T-helper 9 cell (primary cell): ENCODE results near the gene NEFH.
"Not testable (repeated sequence)": the region's sequence is repeated elsewhere in the genome, so short reads cannot be mapped to it uniquely, and the experiment has no call there.

ENCODE experiments used
- DNase-seq: peaks from one replicate; pipeline ENCODE4 v3.0.0-alpha.2; 2020
- total RNA-seq, 2 donors: gene quantifications; one replicate each; lab custom pipeline; 2026; lab: John Stamatoyannopoulos, UW

NEFH gene, protein sequence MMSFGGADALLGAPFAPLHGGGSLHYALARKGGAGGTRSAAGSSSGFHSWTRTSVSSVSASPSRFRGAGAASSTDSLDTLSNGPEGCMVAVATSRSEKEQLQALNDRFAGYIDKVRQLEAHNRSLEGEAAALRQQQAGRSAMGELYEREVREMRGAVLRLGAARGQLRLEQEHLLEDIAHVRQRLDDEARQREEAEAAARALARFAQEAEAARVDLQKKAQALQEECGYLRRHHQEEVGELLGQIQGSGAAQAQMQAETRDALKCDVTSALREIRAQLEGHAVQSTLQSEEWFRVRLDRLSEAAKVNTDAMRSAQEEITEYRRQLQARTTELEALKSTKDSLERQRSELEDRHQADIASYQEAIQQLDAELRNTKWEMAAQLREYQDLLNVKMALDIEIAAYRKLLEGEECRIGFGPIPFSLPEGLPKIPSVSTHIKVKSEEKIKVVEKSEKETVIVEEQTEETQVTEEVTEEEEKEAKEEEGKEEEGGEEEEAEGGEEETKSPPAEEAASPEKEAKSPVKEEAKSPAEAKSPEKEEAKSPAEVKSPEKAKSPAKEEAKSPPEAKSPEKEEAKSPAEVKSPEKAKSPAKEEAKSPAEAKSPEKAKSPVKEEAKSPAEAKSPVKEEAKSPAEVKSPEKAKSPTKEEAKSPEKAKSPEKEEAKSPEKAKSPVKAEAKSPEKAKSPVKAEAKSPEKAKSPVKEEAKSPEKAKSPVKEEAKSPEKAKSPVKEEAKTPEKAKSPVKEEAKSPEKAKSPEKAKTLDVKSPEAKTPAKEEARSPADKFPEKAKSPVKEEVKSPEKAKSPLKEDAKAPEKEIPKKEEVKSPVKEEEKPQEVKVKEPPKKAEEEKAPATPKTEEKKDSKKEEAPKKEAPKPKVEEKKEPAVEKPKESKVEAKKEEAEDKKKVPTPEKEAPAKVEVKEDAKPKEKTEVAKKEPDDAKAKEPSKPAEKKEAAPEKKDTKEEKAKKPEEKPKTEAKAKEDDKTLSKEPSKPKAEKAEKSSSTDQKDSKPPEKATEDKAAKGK
- 0.97 to 3.3 reads per million in 2 donors for total RNA-seq

DNA sequence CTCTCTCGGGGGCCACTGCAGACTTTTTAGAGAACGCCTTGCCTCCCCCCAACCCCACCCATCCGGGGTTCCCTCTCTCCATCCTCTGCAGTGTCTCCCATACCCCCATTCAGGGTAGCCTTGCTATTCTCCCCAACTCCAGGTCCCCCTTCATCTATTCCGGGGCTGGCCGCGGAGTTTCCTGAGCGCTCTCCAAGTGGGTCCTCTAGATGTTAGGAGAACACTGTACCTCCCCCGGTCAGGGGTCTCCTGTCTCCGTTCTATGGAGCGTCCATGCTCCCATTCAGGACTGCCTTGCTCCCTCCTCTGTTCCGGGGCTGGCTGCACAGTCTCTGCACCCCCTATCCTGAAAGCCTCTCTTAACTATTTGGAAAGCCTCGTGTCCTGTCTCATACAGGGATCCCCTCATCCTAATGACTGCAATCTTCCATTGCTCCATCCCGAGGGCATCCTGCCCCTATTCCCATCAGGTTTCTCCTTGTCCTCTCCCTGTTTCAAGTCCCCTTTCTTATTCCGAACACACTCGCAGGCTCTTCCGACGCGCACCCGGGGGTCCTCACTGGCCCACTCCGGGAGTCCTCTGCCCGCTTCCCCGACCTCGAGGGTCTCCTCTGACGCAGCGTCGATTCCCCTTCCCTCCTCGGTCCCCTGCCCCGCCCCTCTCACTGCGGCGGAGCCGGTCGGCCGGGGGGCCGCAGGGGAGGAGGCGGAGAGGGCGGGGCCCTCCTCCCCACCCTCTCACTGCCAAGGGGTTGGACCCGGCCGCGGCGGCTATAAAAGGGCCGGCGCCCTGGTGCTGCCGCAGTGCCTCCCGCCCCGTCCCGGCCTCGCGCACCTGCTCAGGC is at the start of gene NEFH:
Gene NEFH (plus strand): TSS at position 802 of the 845 bp plus-strand sequence. CDS start 45 bp downstream, outside the sequence.
- DNase-seq = no peak

DNA sequence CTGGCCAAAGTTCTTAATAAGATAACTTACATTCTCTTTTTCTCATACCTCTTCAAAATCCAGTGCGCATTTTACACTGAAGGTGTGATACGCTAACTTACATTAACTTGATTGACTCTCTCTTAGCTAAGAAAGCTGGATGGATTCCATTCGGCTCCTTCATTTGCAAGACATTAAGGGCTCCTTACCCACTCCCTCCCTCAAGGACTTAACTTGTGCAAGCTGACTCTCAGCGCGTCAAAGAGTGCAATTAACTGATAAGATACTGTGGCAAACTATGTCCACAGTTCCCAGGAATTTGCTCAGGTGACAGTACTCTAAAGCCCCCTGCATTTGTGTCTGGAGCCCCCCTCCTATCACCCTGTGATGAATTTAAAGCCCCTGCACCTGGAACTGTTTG is 48.0 kb upstream of the NEFH start:
- no peak for DNase-seq

DNA sequence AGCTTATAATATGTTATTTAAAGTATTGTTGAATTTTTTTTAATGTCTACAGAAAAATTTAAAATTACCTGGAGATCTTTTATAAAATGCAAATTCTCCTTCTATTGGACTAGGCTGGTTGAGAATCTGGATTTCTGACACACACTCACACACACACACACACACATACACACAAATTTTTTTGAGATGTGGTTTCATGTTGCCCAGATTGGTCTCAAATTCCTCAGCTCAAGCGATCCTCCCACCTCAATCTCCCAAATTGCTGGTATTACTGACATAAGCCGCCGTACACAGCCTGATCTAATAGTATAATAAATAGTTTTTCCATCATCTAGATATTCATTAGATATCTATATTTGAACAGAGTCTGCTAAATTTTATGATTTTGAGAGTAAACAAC is 46.2 kb upstream of the NEFH start:
- no peak for DNase-seq

DNA sequence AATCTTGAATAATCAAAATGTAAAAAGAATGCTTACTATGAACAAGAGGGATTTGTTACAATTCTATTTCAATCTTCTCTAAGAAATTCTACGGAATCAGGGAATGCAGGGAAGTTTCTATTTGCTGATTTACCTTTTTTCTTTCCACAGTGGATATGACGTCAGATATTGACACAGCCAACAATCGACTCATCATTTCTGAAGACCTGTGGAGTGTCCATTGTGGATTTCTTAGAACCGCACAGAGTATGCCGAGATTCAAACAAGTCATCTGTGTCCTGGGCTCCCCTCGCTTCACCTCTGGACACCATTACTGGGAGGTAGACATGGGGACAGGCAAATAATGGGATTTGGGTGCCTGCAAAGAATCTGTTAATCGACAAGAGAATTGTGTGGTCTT is 45.7 kb upstream of the NEFH start:
- DNase-seq = no peak

DNA sequence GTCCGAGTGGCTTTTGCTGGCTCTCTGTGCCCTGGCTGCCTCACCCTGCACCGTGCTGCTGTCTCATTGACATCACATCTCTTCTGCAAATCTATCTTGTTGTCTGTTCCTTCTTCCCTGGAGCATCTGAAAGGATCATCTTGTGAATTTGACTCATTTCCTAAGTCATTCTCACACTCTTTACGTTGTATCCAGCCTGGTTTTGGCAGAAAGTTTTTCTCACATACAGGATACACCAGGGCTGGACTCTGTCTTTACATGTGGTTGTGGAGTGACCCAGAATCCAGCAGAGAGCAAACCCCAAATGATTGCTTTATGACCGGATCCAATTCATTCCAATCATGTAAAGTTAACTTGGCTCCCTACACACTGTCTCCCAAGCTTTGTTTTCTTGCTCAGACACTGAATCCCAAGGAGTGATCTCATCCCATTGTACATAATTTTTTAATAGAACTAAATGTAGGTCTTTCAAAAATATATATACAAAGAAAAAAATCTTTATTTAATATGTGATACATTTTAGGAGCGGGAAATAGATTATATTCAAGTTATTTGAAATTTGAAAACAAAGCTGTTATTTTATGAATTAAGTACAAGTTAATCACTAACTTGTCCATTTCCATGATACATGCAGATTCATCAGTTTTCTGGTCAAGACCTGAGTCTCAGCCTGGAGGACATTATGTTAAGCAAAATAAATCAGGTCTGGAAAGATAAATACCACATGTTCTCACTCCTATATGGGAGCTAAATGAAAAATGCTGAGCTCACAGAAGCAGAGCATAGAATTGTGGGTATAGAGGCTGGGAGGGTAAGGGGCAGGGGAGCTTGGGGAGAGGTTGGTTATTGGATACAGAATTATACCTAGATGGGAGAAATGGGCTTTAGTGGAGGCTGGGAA is 44.5 kb upstream of the NEFH start:
- DNase-seq = no peak

DNA sequence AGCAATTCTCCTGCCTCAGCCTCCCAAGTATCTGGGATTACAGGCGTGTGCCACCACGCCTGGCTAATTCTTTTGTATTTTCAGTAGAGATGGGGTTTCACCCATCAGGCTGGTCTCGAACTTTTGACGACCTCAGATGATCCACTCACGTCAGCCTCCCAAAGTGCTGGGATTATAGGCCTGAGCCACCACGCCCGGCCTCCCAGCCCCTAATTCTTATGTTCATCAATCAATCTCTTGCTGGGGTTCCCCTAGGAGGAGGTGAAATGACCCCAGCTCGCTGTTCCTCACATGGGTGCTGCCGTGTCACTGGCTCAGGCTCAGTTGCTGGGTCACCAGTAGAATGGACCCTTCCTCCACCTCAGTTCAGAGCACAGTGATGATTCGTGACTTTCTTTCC is 41.7 kb upstream of the NEFH start, which contains the start of gene RFPL1:
Gene RFPL1 (plus strand): TSS at position 301 of the 400 bp plus-strand sequence.
- DNase-seq = not testable (repeated sequence)

DNA sequence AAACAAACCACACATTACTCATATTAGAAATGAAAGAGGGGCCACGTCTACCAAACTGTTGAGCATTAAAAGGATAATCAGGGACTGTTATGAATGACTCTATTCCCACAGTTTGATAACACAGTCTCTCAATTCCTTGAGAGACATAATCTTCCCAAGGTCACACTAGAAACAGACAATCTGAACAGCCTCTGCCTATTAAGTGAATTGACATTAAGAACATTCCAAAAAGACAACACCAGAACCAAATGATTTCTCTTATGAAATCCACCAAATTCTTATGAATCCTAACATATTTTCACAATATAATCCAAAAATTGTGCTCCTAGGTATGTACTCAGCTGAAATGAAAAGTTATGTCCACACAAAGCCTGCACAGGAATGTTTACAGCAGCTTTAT is 37.0 kb upstream of the NEFH start:
- no peak for DNase-seq

DNA sequence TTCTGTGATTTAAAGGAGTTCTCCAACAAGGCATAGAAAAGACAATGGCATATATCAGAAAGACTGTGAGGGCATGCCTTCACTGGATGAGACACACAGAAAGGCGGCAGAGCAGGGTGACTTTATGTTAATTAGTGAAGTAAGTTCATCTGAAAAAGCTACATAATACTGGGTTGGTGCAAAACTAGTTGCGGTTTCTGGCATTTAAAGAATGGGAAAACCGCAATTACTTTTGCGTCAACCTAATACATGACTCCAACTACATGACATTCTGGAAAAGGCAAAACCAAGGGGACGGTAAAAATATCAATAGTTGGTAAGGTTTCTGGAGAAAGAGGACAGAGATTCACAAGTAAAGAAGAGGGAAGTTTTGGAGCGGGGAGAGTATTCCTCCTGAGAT is 36.6 kb upstream of the NEFH start:
- DNase-seq = no peak

DNA sequence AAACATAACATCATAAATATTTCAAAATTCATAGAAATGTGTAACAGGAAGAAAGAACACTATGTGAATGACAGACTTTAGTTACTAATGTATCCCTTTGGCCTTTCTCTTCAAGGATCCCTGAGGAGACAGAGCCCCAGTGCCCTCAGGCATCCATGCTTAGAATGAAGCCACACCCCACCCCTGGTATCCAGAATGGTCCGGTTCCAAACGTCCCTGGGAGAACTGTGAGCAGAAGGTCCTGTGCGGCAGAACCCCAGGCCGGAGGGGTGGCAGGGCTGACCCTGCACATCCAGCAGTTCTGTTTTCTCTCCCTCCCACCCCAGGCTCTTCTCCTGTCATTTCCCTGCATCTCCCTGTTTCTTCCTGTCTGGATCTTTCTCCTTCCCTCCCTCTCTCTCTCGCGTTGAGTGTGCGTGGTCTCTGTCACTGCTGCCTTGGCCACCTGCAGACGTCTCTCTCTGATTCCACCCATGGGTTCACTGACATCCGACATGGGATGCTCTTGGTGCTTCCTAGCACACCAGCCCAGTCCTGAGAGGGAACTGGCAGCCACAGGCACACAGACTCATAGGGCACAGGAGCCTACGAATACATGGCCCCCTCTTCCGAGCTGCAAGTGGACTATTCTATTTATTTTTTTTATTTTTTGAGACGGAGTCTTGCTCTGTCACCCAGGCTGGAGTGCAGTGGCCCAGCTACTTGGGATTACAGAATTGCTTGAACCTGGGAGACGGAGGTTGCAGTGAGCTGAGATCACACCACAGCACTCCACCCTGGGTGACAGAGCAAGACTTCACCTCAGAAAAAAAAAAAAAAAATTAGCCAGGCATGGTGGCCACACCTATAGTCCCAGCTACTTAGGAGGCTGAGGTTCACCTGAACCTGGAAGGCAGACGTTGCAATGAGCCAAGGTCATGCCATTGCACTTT is 35.9 kb upstream of the NEFH start:
- DNase-seq = no peak

DNA sequence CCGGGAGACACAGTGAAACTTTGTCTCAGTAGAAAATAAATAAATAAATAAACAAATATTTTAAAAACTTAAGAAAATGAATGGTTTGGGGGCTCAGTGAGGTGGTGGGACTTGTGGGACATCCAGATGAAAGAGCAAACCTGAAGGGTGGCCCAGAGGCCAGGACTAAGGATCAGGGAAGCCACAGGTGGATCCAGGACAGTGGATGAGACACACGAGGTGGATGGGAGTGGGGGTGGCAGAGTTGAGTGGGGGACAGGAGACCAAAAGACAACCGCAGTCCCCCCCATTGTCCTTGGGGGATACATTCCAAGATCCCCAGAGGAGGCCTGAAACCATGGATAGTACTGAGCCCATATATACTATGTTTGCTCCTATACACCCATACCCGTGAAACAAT is 34.5 kb upstream of the NEFH start:
- DNase-seq = no peak

DNA sequence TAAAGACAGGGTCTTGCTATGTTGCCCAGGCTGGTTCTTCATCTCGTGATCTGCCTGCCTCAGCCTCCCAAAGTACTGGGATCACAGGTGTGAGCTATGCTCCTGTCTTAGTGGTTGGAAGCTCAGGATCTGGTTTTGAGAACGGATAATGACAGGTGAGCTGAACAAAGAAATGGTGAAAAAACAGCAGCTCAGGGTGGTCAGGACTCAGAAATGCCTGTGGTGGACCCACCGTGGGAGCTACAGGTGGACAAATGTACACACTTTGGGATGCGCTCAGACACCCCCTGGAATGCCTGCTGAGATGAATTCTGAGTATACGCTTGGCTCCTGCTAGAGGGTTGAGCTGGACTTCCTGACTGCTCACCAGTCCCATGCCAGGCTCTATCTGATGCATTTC is 32.1 kb upstream of the NEFH start:
- no peak for DNase-seq

DNA sequence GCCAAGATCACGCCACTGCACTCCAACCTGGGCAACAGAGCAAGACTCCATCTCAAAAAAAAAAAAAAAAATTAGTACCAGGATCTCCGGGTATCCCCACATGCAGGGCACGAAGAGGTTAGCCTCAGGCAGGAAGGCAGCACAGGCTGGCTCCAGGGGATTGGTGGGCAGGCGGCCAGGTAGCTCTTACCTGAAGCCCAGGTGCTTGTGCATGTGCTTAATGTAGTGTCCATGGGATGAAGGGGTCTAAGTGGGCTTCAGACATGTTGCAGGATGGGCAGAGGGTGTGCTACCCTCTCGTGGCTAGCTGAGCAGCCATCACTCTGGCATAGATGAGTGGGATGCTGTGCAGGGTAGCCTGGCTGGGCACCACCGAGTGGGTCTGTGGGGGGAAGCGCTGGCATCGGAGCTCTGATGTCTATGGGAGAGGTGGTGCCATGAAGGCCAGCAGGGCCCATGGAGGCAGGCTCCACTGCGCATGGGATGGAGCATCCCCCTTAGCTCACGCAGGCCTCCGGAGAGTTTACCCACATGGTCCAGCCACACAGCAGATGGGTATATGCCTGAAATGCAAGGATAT is 30.6 kb upstream of the NEFH start:
- no peak for DNase-seq

DNA sequence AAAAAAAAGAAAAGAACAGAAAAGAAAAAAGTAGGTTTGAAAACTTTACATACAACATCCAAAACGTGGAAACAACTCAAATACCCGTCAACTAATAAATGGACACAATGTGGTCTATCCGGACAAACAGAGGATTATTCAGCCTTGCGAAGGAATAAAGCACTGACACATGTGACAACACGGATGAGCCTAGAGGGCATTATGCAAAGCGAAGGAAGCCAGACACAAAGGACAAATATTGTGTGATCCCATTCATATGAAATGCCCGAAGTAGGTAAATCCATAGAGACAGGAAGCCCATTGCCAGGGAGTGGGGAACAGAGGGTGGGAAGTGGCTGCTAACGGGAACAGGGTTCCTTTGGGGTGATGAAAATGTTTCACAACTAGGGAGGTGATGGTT is 29.8 kb upstream of the NEFH start:
- DNase-seq = no peak

DNA sequence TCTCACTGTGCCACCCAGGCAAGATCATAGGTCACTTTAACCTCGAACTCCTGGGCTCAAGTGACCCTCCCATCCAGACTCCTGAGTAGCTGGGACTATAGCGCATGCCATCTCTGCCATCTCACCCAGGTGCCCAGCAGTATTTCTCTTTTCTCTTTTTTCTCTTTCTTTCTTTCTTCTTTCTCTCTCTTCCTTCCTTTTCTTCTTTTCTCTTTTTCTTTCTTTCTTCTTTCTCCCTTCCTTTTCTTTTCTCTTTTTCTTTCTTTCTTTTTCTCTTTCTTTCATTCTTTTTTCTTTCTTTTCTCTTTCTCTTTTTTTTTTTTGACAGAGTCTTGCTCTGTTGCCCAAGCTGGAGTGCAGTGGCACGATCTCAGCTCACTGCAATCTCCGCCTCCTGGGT is 28.2 kb upstream of the NEFH start:
- DNase-seq = no peak

DNA sequence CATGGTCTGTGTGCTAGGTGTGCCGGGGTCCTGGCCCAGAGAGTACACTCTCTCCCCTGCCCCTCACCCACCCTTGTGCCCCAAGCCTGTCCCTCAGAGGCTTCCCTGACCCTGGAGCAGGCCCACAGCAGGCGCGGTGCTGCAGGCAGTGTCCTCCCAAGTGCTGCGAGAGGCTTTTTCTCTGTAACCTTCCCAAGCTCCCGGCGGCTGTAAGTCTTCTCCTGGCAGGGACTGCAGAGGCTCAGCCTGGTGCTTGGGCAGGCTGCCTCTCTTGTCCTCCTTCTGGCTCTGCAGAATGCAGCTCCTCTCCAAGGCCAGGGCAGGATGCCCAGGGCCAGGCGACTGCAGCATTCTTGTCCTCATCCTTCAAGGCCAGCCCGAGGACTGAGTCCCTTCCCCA is 25.7 kb upstream of the NEFH start:
- no peak for DNase-seq

DNA sequence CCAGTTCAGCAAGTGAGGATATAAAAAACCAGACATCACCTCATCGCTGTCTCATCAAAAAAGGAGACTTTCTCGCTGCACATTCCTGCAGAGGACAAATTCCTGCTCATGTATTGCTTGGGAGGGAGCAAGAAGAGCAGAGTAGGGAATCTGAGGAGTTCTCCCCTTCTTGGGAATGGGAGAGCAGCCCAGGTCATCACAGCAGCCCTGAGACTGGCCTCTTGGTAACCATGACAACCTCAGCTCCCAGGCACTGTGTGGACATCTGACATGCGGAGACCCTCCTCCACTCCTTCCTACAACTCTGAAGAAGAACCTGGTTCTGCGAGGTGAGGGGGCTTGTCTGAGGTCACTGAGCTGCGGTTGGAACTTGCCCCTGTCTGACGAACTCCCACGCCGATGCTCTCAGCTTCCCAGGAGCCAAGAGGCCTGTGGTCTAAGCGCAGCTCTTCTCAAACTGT is 23.8 kb upstream of the NEFH start:
- no peak for DNase-seq

DNA sequence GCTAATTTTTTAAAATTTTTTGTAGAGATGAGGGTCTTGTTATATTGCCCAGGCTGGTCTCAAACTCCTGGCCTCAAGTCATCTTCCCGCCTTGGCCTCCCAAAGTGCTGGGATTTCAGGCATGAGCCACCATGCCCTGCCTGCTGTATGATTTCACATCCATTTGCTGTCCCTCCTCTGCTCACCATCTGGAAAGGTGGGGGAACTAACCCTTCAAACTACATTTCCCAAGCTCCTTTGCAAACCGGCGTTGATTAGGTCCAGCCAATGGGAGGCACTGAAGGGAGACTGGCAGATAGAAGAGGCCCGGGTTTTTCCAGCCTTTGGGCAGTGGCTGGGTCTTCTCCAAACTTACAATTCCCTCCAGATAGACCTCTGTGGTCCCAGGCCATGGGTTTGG is 22.3 kb upstream of the NEFH start:
- no peak for DNase-seq

DNA sequence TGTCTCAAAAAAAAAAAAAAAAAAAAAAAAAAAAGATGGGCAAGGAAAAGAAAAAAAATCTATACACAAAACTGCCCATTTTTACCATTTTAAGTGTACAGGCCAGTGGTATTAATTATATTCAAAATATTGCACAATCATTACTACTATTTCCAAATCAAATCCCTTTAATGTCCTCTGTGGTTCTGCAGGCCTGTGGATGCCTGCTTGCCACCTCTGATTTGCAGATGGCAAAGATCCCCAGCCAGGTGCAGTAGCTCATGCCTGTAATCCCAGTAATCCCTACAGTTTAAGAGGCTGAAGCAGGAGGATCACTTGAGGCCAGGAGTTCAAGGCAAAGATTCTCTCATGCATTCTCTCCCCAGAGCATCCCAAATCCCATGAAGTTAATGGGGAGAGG is 21.5 kb upstream of the NEFH start:
- no peak for DNase-seq

DNA sequence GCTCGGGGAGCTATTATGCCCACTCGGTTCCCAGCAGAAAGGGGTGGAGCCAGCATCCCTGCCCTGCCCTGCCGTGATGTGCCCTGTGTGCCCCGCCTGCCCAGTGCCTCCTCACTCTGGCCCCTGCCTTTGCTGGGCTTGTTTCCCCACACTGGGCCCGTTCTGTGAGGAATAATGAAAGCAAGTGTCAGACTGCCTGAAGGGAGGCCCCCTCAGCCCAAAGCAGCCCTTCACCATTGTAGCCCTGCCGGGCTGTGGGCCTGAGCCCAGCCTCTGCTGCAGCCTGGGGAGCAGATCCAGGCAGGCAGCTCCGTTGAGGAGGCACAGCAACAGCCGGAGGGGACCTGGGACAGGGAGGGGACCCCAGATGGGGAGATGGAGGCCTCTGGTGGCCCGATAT is 20.2 kb upstream of the NEFH start:
- DNase-seq = no peak

DNA sequence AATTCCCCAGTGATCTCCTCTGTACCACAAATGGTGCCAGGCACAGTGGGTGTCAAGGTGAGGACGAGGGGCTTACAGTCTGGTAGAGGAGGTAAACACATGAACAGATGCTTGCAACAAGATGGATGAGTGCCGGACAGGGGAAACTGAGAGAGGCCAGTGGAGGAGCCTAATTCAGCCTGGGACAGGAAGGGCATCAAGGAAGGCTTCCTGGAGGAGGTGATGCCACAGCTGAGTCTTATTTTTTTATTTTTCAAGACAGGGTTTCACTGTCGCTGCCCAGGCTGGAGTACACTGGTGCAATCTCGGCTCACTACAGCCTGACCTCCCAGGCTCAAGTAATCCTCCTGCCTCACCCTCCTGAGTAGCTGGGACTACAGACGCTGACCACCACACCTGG is 18.8 kb upstream of the NEFH start:
- DNase-seq = no peak
